HG02759 (cell line): ENCODE results near the gene CELF2.

Experiments
- ATAC-seq: cut with Tn5 transposase; IDR thresholded peaks from one replicate; pipeline ENCODE4 v1.9.1; 2021; ENCODE audit warnings: mild to moderate bottlenecking, moderate library complexity; ENCODE audit not compliant: unreplicated experiment

Gene CELF2

DNA sequence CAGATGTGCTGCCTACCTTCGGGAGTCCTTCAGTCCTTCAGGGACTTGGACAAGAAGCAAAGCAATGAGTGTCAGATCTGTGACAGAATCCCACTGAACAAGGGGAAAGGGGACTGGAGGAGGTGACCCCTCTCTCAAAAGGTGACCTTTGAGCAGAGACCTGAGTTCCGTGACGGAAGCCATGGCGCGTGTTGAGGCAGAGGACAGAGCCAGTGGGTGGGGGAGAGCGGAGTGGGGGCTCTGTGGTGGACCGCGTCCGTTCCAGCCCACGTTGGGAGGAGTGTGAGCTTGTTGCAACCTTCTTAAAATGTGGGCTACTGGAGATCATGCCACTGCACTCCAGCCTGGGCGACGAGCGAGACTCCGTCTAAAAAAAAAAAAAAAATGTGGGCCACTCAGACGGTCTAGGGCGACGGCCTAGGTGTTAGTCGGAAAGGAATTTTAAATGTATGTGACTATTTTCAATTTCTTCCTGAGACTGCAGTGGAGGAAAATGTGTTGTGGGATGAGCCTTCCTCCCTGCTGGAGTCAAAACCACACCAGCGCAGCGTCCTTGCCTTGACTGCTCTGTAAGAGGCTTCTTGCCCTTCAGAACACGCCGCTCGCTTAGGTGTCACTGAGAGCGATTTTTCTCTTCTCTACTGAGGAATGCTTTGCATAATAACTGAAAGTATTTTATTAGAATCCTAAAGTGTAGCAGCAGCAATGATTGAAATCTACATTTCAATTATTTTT is 272.7 kb downstream of the CELF2 start:
- ATAC-seq = no peak

- ATAC-seq = no peak
These were observed 275.1 kb downstream of the CELF2 start for GRCh38 chr10:11292576-11293302.

GRCh38 chr10:11293332-11293731 is 275.7 kb downstream of the CELF2 start:
- ATAC-seq = no peak

GRCh38 chr10:11294831-11295450 is 277.3 kb downstream of the CELF2 start:
- no peak for ATAC-seq

- no peak for ATAC-seq
These were observed 277.8 kb downstream of the CELF2 start for GRCh38 chr10:11295492-11295891.

DNA sequence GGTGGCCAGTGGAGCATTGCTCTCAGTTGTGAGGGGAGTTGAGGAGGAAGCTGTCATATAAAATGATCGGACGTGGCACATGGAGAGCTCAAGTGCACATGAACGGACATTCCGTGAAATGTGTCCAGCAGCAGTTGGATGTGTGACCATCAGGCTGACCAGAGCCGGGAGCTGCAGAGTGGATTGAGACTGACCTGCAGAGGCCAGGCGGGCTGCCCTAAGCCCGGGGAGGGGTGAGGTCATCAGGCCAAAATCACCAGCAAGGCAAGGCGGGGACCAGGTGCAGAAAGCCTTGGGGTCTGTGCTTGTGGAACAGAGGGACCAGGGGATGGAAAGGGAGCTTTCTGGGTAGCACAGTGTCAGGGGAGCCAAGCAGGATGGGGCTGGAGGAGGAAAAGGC is 279.5 kb downstream of the CELF2 start:
- no peak for ATAC-seq

- no peak for ATAC-seq
These were observed 280.4 kb downstream of the CELF2 start for GRCh38 chr10:11298116-11298515.

- ATAC-seq = no peak
These were observed 281.5 kb downstream of the CELF2 start for GRCh38 chr10:11299125-11299524.

GRCh38 chr10:11300026-11300425 is 282.4 kb downstream of the CELF2 start:
- no peak for ATAC-seq

- ATAC-seq = no peak
These were observed 282.9 kb downstream of the CELF2 start for GRCh38 chr10:11300563-11300962.

DNA sequence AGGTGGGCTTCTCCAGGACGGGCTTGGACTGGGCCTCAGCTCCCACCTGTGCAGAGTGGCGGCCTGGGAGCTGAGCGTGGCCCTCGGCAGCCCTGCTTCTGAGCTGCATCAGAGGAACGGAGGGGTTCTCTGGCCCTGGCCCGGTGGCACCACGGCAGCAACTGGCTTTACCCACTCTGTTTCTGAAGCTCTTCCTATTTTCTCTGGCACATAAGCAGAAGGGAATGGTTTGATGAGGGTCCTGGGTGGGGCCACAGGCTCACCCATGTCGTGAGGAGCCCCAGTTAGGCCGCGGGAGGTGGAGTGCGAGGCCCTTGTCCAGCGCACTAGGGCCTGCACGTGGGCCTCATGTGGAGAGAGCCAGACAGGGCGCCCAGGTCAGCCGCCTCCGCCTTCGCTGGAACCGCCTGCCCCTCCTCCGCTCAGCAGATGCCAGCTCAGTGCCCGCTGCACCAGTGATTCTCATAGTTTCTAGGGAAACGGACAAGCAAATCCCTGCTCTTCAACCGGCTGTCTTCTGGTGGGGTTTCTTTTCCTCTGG is 284.0 kb downstream of the CELF2 start:
- no peak for ATAC-seq

- no peak for ATAC-seq
These were observed 284.5 kb downstream of the CELF2 start for GRCh38 chr10:11302181-11302580.

DNA sequence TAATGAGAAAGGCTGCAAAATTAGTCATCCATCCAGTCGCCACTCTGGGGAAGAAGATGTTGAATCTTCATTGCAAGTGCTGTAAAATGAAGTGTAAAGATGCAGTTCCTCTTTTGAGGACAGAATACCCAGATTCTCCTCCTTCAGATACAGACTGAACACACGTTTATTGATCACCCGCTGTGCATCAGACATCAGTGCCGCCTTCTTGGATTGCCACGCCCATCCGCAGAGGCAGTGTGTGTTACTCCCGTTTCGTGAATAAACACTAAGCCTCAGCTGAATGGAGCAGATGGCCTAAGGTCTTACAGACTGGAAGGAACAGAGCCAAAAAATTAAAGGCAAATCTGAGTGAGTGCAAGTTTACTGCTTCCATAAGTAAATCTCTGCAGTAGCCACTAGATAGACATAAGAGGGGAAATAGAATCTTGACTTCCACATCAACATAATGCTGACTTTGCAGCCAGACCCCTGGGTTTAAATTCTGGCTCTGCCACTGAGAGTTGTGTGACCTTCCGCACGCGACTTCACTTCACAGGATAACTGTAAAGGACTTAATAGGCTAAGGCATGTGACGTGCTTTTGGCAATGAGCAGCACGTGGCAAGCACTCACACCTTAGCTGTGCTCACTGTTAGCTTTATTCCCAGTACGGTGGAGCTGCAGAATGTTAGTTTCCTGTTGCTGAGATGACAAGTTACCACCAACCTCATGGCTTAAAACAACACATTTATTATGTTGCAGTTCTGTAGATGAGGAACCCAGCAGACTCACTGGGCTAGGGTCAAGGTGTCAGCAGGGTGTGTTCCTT is 285.9 kb downstream of the CELF2 start:
- no peak for ATAC-seq

GRCh38 chr10:11304906-11305585 is 287.4 kb downstream of the CELF2 start:
- ATAC-seq = no peak

GRCh38 chr10:11305825-11306593 is 288.3 kb downstream of the CELF2 start:
- no peak for ATAC-seq

DNA sequence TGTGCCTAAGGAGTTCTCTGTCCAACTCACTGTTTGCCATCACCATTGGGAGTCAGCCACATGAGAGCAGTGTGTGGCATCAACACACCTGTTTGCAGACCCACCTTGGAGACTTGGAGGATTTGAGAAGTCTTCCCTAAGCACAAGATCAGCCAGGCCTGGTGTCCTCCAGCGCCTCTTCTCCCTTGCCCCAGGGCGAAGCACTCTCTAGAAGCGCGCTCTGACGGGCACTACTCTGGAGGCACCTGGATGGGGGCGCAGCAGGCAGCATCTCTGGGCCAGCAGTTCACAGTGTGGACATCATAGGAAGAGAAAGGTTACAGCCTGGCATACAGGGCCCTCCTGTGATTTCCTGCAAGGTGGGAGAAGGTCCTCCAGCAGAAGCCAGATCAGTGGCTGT is 289.3 kb downstream of the CELF2 start:
- ATAC-seq = no peak

DNA sequence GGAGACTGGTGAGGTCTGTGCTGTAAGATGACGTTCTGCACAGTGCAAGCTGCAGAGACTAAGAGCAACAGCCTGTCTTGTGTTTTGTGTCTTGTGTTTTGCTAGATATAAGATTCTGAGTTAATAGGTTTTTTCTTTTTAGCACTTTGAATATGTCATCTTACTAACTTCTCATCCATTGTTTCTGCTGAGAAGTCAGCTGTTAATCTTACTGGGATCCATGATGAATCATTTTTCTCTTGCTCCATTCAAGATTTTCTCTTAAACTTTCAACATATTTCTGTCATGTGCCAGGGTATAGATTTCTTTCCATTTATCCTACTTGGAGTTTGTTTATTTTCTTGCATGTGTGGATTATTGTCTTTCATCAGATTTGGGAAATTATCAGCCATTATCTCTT is 290.3 kb downstream of the CELF2 start:
- no peak for ATAC-seq

- ATAC-seq = no peak
These were observed 293.4 kb downstream of the CELF2 start for GRCh38 chr10:11311027-11311426.

- no peak for ATAC-seq
These were observed 295.8 kb downstream of the CELF2 start for GRCh38 chr10:11313463-11313862.
